Esophagus muscularis mucosa (tissue), 4 donors: Measurements from ENCODE around the gene UGT2B17. TPM values are rescaled to one million over a fixed set of nuclear protein-coding genes. Genes with fewer than 3 reads are reported as not detected.
"Not testable (repeated sequence)": the region's sequence is repeated elsewhere in the genome, so short reads cannot be mapped to it uniquely, and the experiment has no call there.

Experiments used
- DNase-seq: peaks from one replicate; pipeline ENCODE4 v3.0.0-alpha.2; 2017; ENCODE audit errors: extremely low spot score
- H3K27ac ChIP-seq, 4 donors: fragments of 200-600 bp; sonication (generic); replicated peaks in 1 of 4; 1 replicate in 3 of 4; 2 replicates in 1 of 4; pipeline ENCODE4 v1.5.1; 2016 to 2019; ENCODE audit warnings: mild to moderate bottlenecking in 1 of 4
- H3K27me3 ChIP-seq, 4 donors: fragments of 200-600 bp; sonication (generic); one replicate each; pipeline versions ENCODE4 v1.5.1 to v1.6.0; 2016 to 2019
- H3K36me3 ChIP-seq, 4 donors: fragments of 200-600 bp; sonication (generic); one replicate each; pipeline ENCODE4 v1.5.1; 2016 to 2019
- H3K4me1 ChIP-seq, 4 donors: fragments of 200-600 bp; sonication (generic); one replicate each; pipeline ENCODE4 v1.5.1; 2016 to 2019
- H3K4me3 ChIP-seq, 4 donors: fragments of 200-600 bp; sonication (generic); 1 replicate in 2 of 4; 2 replicates in 2 of 4; pipeline ENCODE4 v1.5.1; 2016 to 2019; ENCODE audit warnings: mild to moderate bottlenecking in 4 of 4, moderate library complexity in 1 of 4
- H3K9me3 ChIP-seq, 4 donors: fragments of 200-600 bp; sonication (generic); 1 replicate in 3 of 4; 2 replicates in 1 of 4; pipeline ENCODE4 v1.5.1; 2016 to 2019
- CTCF ChIP-seq, 3 experiments: fragments of 200-600 bp in 2 of 3; fragments of 450-650 bp in 1 of 3; sonication (generic) in 2 of 3; IDR thresholded peaks; one replicate each; pipeline ENCODE4 v1.5.1; 2017 to 2019; ENCODE audit warnings: antibody characterized with exemption in 3 of 3, mild to moderate bottlenecking in 2 of 3, moderate library complexity in 1 of 3
- EP300 ChIP-seq: sonication (generic); formaldehyde crosslinking; IDR thresholded peaks from one replicate; pipeline ENCODE4 v1.6.1; 2017; ENCODE audit warnings: antibody characterized with exemption
- POLR2A ChIP-seq: fragments of 450-650 bp; IDR thresholded peaks from one replicate; pipeline ENCODE4 v1.6.1; 2017; ENCODE audit warnings: antibody characterized with exemption, moderate library complexity, mild to moderate bottlenecking, low read depth
- POLR2AphosphoS5 ChIP-seq, 2 donors: sonication (generic); formaldehyde crosslinking; IDR thresholded peaks; one replicate each; pipeline ENCODE4 v1.6.1; 2017; ENCODE audit warnings: antibody characterized with exemption in 2 of 2
- WGBS: methylation state at CpG from one replicate; pipeline ENCODE4 v1.1.5; 2018; 5-methylcytosine and 5-hydroxymethylcytosine counted together
- intact Hi-C: fragments of 100-400 bp; cut with DNase I; formaldehyde crosslinking; loops from one replicate; pipeline ENCODE4 v1.15.1; 2023
- total RNA-seq, 4 donors: library from RNA; depleted of rRNA; stranded (reverse); fragments of >200 nt; gene quantifications; one replicate each; pipeline versions ENCODE4 v1.1.0 to v1.2.1, GENCODE V29; 2016

The UGT2B17 gene
- total RNA-seq, 4 donors from 2014 or later, result not detected

- Histone ChIP-seq H3K9me3 (no peaks in the 10 kb centered on the region), H3K4me1 (no peaks in the 10 kb centered on the region), H3K4me3 (no peak overlapping the region), H3K27ac (no peak overlapping the region), H3K27me3 (no peaks in the 10 kb centered on the region), H3K36me3 (no peaks in the 10 kb centered on the region)
- intact Hi-C loops, result no loop called here
- no CpG with 5 or more reads among the region's 3 CpGs for WGBS
- TF ChIP-seq EP300 (no peak), POLR2A (no peak), POLR2AphosphoS5 (IDR thresholded peaks at IDR 0.05) (no peak), CTCF (IDR thresholded peaks at IDR 0.05) (no peak)
- no peak for DNase-seq
These were observed 1.5 kb upstream of the UGT2B17 start for GRCh38 chr4:68577590-68577989.

GRCh38 chr4:68575636-68576035 is 486 bp downstream of the UGT2B17 start:
- H3K36me3 ChIP-seq, H3K27ac ChIP-seq, H3K27me3 ChIP-seq, intact Hi-C loops, H3K9me3 ChIP-seq, H3K4me1 ChIP-seq, DNase-seq, H3K4me3 ChIP-seq: not testable (repeated sequence)
- WGBS, result no CpG with 5 or more reads among the region's 5 CpGs

GRCh38 chr4:68575081-68575480 is 1.0 kb downstream of the UGT2B17 start:
- TF ChIP-seq POLR2A, result no peak
- no peak for TF ChIP-seq CTCF (IDR thresholded peaks at IDR 0.05)
- TF ChIP-seq POLR2AphosphoS5 (IDR thresholded peaks at IDR 0.05), result no peak
- TF ChIP-seq EP300, result no peak
- DNase-seq, result no peak
- intact Hi-C loops, result no loop called here
- Histone ChIP-seq H3K27ac (no peak overlapping the region), H3K27me3 (no peaks in the 10 kb centered on the region), H3K4me1 (no peaks in the 10 kb centered on the region), H3K9me3 (no peaks in the 10 kb centered on the region), H3K36me3 (no peaks in the 10 kb centered on the region), H3K4me3 (no peak overlapping the region)
- no CpG with 5 or more reads among the region's 1 CpG for WGBS

GRCh38 chr4:68572653-68573170 is 3.4 kb downstream of the UGT2B17 start:
- no peak for DNase-seq
- Histone ChIP-seq H3K4me3 (no peak overlapping the region), H3K9me3 (no peaks in the 10 kb centered on the region), H3K27me3 (no peaks in the 10 kb centered on the region), H3K4me1 (no peaks in the 10 kb centered on the region), H3K36me3 (no peaks in the 10 kb centered on the region), H3K27ac (no peak overlapping the region)
- intact Hi-C loops, result no loop called here
- no CpG with 5 or more reads among the region's 3 CpGs for WGBS
- no peak for TF ChIP-seq EP300
- no peak for TF ChIP-seq CTCF (IDR thresholded peaks at IDR 0.05)
- no peak for TF ChIP-seq POLR2AphosphoS5 (IDR thresholded peaks at IDR 0.05)
- TF ChIP-seq POLR2A, result no peak

- no CpG with 5 or more reads among the region's 4 CpGs for WGBS
- intact Hi-C loops, result no loop called here
- Histone ChIP-seq H3K9me3 (no peaks in the 10 kb centered on the region), H3K27me3 (no peaks in the 10 kb centered on the region), H3K36me3 (no peaks in the 10 kb centered on the region), H3K27ac (no peak overlapping the region), H3K4me1 (no peaks in the 10 kb centered on the region), H3K4me3 (no peak overlapping the region)
- DNase-seq, result no peak
- no peak for TF ChIP-seq CTCF (IDR thresholded peaks at IDR 0.05)
- no peak for TF ChIP-seq EP300
- no peak for TF ChIP-seq POLR2AphosphoS5 (IDR thresholded peaks at IDR 0.05)
- no peak for TF ChIP-seq POLR2A
These were observed 6.0 kb downstream of the UGT2B17 start for GRCh38 chr4:68570122-68570507.
